AG10803 (cell line): Measurements from ENCODE around the gene PHLDB1.

Experiments
- DNase-seq: peaks from one replicate; pipeline ENCODE4 v3.0.0; 2010; ENCODE audit warnings: low read depth
- H3K4me3 ChIP-seq: 2 replicates; pipeline ENCODE4 v1.5.1; 2011; ENCODE audit warnings: mild to moderate bottlenecking, low read length, control low read depth
- TF ChIP-seq, protein P1 (sequence below): conservative IDR thresholded peaks from 2 replicates; pipeline ENCODE4 v1.5.1; 2011; ENCODE audit warnings: mild to moderate bottlenecking, low read length, control low read depth, inconsistent platforms

Gene PHLDB1

DNA sequence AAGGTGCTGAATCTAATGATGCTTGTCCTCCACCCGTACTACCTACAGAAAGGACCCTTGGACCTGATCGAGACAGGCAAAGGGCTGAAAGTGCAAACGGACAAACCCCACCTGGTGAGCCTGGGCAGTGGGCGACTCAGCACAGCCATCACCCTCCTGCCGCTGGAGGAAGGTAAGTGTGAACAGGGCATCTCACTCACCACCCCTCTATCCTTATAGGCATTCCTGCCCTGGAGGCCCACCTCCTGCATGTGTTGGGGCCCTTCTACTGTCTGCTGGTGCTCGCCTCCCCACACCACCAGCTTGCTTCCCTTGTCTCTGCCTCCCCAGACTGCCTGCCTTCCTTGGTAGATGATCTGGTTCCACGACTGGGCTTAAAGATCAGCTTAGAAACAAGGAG, 7.1 kb downstream of the PHLDB1 start:
- DNase-seq: no peak
- H3K4me3 ChIP-seq: no peak overlapping the region
- TF ChIP-seq, protein P1, sequence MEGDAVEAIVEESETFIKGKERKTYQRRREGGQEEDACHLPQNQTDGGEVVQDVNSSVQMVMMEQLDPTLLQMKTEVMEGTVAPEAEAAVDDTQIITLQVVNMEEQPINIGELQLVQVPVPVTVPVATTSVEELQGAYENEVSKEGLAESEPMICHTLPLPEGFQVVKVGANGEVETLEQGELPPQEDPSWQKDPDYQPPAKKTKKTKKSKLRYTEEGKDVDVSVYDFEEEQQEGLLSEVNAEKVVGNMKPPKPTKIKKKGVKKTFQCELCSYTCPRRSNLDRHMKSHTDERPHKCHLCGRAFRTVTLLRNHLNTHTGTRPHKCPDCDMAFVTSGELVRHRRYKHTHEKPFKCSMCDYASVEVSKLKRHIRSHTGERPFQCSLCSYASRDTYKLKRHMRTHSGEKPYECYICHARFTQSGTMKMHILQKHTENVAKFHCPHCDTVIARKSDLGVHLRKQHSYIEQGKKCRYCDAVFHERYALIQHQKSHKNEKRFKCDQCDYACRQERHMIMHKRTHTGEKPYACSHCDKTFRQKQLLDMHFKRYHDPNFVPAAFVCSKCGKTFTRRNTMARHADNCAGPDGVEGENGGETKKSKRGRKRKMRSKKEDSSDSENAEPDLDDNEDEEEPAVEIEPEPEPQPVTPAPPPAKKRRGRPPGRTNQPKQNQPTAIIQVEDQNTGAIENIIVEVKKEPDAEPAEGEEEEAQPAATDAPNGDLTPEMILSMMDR: no peak

DNA sequence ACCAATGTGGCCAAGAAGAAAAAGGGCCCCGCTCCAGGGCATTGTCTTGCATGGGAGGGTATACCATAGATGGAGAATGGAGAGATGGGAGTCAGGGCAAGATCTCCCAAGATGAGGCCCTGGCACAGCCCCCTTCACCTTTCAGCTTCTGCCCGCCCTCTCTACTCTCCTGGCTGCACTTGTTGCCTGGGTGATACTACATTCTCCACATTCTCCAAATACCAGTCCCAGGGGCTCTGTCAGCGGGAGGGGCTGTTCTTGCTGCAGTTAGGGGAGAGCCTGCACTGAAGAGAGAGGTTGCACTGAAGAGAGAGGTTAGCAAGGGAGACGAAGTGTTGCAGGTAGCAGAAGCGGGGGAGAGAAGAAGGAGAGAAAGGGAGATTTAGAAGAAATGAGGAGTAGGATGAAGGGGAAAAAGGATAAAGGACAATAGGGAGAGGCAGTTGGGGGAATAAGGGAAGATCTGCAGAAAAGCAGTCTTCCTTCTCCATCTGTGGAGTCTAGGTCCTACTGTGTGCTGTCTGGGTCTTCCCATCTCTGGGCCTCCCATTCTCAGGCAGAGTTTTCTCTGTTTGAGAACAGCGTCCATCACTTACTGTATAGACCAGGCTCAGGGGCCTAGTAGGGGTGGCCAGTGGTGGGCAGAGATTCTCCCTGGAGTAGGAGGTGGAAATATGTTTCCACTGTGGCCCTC, 8.0 kb downstream of the PHLDB1 start:
- no peak for DNase-seq
- TF ChIP-seq, protein P1: no peak
- H3K4me3 ChIP-seq: no peak overlapping the region

DNA sequence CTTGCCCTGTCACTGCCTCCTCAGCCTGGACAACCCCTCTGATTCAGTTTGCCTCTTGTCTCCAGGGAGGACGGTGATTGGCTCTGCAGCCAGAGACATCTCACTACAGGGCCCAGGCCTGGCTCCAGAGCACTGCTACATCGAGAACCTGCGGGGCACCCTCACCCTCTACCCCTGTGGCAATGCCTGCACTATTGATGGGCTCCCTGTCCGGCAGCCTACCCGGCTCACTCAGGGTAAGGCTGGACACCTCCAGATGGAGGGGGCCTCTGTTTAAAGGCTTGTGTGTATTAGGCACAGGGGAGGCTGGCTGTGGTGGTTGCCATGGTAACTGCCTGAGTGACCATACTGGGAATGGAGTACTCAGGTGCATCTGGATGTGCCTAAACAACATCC, 8.6 kb downstream of the PHLDB1 start:
- TF ChIP-seq, protein P1: no peak
- no peak overlapping the region for H3K4me3 ChIP-seq
- DNase-seq: no peak

DNA sequence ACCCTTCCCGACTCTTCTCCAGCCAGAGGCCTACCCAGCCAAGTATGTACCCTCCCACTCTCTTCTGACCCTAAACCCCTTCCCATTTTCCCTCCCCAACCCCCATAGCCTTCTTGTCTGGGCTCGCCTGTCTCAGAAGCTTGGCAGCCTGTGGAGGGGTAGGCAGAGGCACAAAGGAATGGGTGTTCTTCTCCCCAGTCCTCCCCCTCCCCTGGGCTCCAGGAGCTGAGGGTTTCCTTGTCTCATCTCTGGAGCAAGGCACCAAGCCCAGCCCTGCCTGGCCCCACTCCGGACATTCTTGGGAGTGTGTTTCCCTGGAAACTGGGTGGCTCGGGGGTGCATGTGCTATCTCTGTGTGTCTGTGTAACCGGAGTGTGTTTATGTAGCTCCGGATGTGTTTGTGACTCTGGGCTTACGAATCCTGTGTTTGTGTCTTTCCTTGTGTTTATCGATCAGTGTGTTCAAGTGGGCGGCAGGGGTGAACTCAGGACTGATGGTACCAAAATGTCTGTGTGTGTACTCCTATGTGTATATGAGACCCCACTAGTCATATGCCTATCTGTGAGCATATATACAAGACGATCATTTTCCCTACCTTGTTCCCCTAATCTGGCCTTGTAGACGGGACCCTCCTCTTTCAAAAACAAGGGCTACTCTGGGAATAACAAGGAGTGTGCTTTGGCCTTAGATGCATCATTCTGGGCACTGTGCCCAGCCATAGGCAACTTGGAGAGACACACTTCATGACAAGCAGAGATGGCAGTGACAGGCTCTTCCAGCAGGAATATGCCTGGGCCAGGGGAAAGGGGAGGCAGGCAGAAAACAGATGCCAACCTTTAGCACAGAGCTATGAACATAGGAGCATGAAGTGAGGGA, 10.9 kb downstream of the PHLDB1 start:
- TF ChIP-seq, protein P1: no peak
- peak overlapping the region; percentile 29 for H3K4me3 ChIP-seq

DNA sequence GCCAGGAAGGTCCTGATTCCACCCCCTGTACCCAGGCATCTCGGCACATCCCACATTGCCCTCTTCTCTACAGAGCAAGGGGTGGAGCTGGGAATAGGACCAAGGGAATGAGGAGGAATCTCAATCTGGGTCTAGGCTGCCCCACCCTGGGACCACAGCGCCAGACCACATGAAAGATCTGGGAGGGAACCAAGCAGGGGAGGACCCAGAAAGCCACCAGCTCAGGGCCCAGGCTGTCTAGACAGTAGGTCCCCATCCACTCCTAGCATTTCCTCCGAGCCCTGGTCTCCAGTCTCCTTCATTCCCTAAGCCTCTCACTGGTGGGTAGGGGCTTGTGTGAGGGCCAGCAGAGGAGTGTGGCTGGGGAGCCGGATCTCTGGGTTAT, 11.6 kb downstream of the PHLDB1 start:
- TF ChIP-seq, protein P1: no peak
- DNase-seq: peak; percentile 92
- H3K4me3 ChIP-seq: peak overlapping the region; percentile 36

More for the DNA sequence above, 10.9 kb downstream of the PHLDB1 start:
- DNase-seq: peak; percentile 92

DNA sequence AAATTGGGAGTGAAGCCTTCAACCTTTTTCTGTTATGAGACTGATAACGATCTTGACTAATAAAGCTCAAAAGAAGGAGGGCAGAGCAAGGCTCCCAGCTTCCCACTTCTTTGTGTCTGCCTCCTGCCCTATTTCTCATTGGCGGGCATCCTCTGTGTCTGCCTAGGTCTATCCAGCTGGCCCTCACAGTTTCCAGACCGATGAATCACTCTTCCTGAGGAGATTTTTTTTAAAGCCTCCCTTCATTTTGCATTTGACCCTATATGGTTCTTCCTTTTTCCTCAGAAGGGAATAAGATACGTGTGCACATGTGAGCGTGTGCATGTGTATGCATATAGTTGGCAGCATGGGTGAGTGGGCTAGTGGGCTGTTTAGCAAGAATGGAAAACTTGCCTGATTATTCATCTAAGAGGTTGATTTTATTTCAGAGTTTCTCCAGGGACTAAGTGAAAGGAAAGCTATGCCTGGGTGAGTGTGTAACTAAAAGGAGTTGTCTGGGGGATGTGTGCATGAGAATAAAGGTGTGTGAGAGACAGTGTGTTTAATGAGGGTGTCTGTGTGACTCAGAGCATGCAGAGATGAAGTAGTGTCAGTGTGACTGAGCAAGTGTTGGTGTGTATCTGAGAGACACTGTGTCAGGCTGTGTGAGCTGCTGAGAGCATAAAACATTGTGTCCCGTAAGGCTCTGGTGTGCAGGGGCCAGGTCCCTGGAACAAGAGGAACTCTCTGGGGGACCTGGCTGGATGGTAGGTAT, 12.2 kb downstream of the PHLDB1 start:
- DNase-seq: peak; percentile 94
- TF ChIP-seq, protein P1: no peak
- H3K4me3 ChIP-seq: peak overlapping the region; percentile 36; the same call in 1 of the 2 replicates
